Measurements from ENCODE around the gene DAB2IP. TPM values are rescaled to one million over a fixed set of nuclear protein-coding genes. Genes with fewer than 3 reads are reported as not detected.

DAB2IP gene
- total and polyA plus RNA-seq, 2 experiments from 2014 or later = 8.9 to 42.8 TPM

- Histone ChIP-seq H4K20me1 (replicated peaks; ENCODE audit: insufficient read depth) (peaks cover 13% of the 10 kb centered on the region), H2AFZ (no peak overlapping the region), H3K79me2 (replicated peaks; ENCODE audit: insufficient read depth) (peaks cover 70% of the 10 kb centered on the region), H3K27me3 (ENCODE audit: insufficient read depth) (no peaks in the 10 kb centered on the region), H3K9me2 (ENCODE audit: insufficient read depth) (no peaks in the 10 kb centered on the region), H3K36me3 (ENCODE audit: insufficient read depth) (no peaks in the 10 kb centered on the region), H3K27ac (ENCODE audit: low read depth) (peak overlapping the region; percentile 84), H3K4me1 (ENCODE audit: insufficient read depth) (peaks cover 32% of the 10 kb centered on the region), H3F3A (replicated peaks; ENCODE audit: low read depth) (peaks cover 10% of the 10 kb centered on the region), H3K4me3 (no peak overlapping the region), H3K4me2 (0 out of 2 replicates have a peak overlapping the region, but pooled peaks have one; percentile 26)
- DNase-seq (ENCODE audit: low spot score) = peak; percentile 55
- H3K27me3 Mint-ChIP-seq (ENCODE audit: insufficient read depth, low read depth, poor library complexity) = peaks cover 11% of the 10 kb centered on the region
- H3K4me1 Mint-ChIP-seq = peaks cover 47% of the 10 kb centered on the region
- H3K9me3 Mint-ChIP-seq = no peaks in the 10 kb centered on the region
- peak; percentile 44 for ATAC-seq
- H3K36me3 Mint-ChIP-seq (ENCODE audit: low read depth) = no peaks in the 10 kb centered on the region
- H3K4me3 Mint-ChIP-seq = no peak overlapping the region
- TF ChIP-seq CTCF (conservative IDR thresholded peaks at IDR 0.05; ENCODE audit: low read depth in 2 of 2) (peak; percentile 37 to 75; a peak in 3 of 4 replicates), POLR2AphosphoS5 (IDR thresholded peaks at IDR 0.05; ENCODE audit: low read depth) (no peak), NANOG (IDR thresholded peaks at IDR 0.05; ENCODE audit: borderline replicate concordance) (no peak)
- no peak overlapping the region for H3K27ac Mint-ChIP-seq
These were observed 92.7 kb downstream of the DAB2IP start for GRCh38 chr9:121744002-121744686.

GRCh38 chr9:121744687-121745395 is 93.4 kb downstream of the DAB2IP start:
- Mint-ChIP-seq H3K27me3 (ENCODE audit: insufficient read depth, low read depth, poor library complexity) (peaks cover 5% of the 10 kb centered on the region), H3K4me3 (no peak overlapping the region), H3K4me1 (peaks cover 40% of the 10 kb centered on the region), H3K36me3 (ENCODE audit: low read depth) (no peaks in the 10 kb centered on the region), H3K27ac (no peak overlapping the region), H3K9me3 (no peaks in the 10 kb centered on the region)
- ATAC-seq = no peak
- no peak overlapping the region for H2AFZ ChIP-seq
- peaks cover 10% of the 10 kb centered on the region for H3F3A ChIP-seq (replicated peaks; ENCODE audit: low read depth)
- peaks cover 70% of the 10 kb centered on the region for H3K79me2 ChIP-seq (replicated peaks; ENCODE audit: insufficient read depth)
- no peaks in the 10 kb centered on the region for H3K36me3 ChIP-seq (ENCODE audit: insufficient read depth)
- H3K4me2 ChIP-seq = 0 out of 2 replicates have a peak overlapping the region, but pooled peaks have one; percentile 26
- DNase-seq (ENCODE audit: low spot score) = peak; percentile 32
- H4K20me1 ChIP-seq (replicated peaks; ENCODE audit: insufficient read depth) = peaks cover 13% of the 10 kb centered on the region
- no peak for TF ChIP-seq CTCF (conservative IDR thresholded peaks at IDR 0.05; ENCODE audit: low read depth in 2 of 2)
- no peak for TF ChIP-seq ZNF462 (CRISPR knock-in tag; IDR thresholded peaks at IDR 0.05)
- TF ChIP-seq CREB1 (CRISPR knock-in tag; IDR thresholded peaks at IDR 0.05; ENCODE audit: low read depth) = no peak
- peak overlapping the region; percentile 84; the same call in 1 of the 2 replicates for H3K27ac ChIP-seq (ENCODE audit: low read depth)
- H3K4me1 ChIP-seq (ENCODE audit: insufficient read depth) = peaks cover 25% of the 10 kb centered on the region; the same call in 1 of the 2 replicates
- H3K9me2 ChIP-seq (ENCODE audit: insufficient read depth) = no peaks in the 10 kb centered on the region
- no peaks in the 10 kb centered on the region for H3K27me3 ChIP-seq (ENCODE audit: insufficient read depth)
- no peak overlapping the region for H3K4me3 ChIP-seq

Data from GM23338 (cell line).